GM19238 (cell line): ENCODE results near the gene EPB41L4A.
"Not testable (repeated sequence)": the region's sequence is repeated elsewhere in the genome, so short reads cannot be mapped to it uniquely, and the experiment has no call there.

Experiments used
- DNase-seq: peaks from one replicate; pipeline ENCODE4 v3.0.0; 2011; ENCODE audit warnings: low spot score; ENCODE audit not compliant: insufficient read length

The EPB41L4A gene

DNA sequence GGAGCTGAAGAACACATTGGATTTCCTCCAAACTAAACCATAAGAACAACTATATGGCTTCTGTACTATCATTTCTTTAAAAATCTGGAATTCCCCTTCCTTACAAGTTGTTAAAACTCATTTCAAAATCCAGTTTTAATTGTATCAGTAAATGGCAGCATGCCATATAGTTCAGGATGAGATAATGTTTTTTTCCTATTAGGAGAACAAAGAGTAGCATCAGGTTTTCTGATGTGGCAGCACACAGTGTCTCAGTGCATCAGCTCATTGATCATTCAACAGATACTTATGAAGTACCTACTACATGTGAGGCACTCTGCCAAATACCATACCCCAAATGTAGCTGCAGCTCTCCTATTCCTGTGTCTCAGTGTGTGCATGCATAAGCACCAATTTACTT, 161.1 kb downstream of the EPB41L4A start:
- DNase-seq: no peak

DNA sequence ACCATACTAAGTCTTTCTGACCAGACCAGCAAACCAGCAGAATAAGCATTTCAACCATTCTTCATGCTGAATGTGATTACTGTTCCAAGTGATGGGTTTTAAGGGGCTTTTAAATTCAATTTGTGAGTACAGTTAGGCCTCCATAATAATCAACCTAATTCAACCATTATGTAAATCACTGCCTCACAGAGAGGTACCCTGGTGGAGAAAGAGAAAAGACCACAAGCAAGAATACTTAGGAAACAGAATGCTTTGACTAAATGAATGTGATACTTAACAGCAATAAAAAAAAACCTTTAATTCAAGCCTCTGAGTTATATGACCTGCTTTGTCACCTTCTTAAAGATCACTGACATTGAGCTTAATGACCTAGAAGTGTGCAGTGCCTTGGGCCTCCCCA, 162.1 kb downstream of the EPB41L4A start:
- DNase-seq: no peak

DNA sequence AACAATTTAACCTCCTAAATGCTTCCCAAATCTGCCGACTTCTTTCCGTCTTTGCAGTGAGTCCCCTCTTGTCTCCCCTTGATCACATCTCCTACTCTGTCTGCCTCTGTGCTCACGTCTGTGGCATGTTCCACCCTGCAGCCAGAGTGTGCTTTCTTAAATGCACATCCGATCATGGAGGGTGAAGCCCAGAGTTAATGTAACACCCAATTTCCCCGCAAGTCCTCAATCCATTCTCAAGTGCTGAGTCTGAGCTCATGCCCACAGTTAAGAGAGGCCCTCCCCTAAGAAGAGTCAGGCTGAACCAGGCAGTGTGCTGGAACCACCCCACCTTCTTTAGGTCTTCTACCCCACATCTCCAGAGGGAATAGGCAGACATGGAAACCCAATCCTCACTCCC, 164.8 kb downstream of the EPB41L4A start:
- DNase-seq: no peak

DNA sequence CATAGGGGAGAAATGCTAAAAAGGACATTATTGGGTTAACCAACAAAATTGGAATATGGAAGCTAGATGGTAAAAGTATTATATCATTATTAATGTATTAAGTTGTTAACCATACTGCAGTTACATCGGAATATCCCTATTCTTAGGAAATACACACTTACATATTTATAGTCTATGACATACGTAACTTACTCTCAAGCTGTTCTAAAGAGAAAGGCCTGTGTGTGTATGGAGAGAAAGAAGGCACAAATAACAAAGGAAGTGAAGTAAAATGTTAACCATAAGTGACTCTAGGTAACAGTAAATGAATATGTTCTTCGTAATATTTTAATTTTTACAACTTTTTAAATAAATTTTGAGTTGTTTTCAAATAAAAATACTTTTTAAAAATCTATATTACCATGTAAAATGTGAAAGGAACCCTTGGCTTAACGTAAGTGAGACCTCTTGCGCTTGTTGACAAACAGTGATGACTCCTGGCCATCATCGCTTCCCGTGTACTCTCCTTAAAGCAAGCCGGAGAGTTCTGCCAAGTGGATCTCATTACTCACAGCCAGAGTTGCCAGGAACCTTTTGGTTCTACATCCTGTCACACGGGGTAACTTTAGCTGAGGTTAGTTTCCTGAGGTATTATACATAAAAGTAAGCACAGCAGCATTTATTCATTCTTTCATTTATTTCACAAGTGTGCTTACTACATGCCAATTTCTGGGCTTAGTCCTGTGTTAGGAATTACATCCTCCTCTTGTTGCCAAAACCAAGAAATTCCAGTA, 165.4 kb downstream of the EPB41L4A start:
- DNase-seq: no peak

DNA sequence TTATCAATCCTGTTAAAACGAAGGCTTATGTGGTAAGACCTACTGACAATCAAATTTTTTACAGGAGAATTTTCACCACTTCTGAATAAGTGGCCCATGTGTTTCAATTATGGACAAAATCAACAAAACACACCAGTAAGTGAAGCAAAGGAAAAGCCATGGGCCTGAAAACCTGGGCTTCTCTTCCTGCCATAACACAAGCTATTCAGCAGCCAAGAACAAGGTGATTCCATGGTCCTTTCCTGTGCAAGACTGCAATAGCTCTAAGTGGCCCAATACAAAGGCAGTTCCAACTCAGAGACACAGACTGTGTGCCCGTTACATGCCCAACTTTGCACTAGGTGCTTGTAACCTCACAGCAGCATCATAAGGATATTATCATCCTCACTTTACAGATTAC, 168.5 kb downstream of the EPB41L4A start:
- no peak for DNase-seq

DNA sequence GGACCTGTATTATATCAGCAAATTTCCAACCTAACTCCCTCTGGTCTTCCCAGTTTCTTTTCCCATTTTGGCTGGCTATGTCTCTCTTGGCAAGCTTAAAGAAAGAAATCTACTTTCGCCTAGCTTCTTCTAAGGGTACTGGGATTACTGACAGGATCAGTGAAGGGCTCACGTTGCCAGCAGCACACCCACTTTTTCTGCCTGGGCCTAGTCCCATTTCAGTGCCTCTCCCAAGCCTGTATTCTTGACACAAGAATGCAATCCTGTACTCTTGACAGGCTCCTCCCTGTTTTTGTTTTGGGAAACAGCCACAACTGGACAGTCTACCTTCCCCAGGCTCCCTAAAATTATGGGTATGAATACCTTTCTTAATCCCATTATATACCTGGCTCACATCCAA, 170.5 kb downstream of the EPB41L4A start:
- no peak for DNase-seq

DNA sequence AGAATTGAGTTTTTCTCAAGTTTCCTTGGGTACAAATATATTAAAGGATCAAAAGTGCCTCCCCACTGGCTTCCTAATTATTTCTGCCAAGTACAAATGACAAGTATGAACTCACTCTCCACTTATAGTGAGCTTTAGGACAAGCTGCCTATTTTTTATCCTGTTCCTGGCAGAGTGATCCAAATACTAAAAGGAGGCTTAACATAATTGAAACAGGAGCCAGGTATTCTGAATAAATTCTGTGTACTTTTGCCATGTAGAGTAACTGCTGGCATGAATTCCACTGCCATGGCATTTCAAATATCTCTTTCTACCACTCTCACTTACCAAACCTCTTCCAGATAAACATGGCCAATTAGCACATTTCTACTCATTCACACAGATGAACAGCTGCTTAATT, 171.1 kb downstream of the EPB41L4A start:
- DNase-seq: no peak

DNA sequence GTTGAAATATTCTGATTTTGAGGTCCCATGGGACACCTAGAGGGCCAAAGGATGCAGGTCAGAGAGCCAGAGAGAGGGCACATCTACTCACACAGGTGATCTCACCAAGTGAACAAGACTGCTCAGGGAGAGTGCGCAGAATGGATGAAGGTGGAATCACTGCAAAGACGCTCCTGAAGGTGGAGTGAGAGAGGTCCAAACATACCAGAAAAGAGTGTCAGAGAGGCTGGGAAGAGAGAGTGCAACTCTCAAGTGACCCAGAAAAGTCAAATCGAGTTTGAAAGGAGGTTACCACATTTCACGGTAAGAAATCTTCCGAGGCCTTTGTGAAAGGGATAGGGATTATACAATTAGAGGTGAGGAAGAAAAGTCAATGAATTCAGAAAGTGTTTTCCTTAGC, 173.4 kb downstream of the EPB41L4A start:
- no peak for DNase-seq

DNA sequence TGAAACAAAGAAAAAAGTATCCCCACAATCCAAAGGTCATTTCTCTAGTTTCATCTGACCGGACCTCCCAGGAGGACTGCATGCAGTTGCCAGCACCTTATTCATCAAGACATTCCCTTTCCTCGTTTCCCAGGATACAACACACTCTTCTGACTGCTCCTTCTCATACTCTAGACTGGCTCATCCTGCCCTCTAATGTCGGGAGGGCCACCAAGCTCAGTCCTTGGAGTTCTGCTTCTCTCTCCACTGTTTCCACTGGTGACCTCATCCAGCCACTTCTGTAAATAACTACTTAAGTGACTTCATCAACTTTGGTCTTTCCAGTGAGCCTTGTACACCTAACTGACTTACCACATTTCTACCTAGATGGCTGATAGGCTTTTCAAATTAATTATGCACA, 179.1 kb downstream of the EPB41L4A start:
- DNase-seq: no peak

DNA sequence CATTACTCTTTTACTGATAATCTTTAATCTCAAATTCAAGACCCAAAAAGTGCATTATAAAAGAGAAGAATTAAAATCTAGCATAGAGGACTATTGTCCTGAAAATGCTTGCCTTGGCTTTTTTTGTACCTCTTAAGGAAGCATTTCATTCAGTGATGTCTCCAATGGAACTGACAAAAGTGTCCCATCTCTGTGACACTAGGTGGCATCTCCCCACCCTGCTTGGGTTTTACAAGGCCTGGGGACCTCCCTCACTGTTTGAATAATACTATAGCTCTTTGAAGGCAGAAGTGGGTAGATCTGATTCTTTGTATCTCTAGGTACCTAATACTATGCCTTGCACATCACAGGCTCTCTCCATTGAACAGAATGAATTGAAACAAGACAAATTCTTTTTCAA, 180.6 kb downstream of the EPB41L4A start:
- DNase-seq: no peak

DNA sequence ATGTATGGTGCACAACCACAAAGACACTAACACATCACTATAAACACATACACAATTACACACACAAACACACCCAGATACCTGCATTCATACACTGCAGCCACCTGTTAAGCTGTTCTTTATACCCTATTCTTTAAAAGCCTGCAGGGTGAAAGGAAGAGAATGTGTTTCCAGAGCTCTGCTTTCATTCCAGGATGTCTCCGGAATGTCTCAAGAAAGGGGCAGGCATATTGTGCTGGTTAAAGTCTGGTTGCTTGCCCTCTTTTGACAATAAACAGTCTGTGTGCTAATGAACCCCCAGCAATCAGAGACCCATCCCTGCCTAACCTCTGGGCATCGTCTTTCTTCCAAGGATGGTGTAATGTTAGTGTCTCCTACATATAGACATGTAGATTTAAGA, 181.6 kb downstream of the EPB41L4A start:
- DNase-seq: no peak

DNA sequence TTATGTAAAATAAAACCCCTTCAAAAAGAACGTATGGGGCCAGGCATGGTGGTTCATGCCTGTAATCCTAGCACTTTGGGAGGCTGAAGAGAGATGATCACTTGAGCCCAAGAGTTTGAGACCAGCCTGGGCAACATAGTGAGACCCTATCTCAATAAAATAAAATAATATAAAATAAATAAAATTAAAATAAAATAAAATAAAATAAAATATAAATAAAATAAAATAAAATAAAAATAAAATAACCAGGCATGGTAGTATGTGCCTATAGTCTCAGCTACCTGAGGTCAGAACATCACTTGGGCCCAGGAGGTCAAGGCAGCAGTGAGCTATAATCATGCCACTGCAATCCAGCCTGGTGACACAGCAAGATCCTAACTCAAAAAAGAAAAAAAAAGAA, 185.1 kb downstream of the EPB41L4A start:
- no peak for DNase-seq

DNA sequence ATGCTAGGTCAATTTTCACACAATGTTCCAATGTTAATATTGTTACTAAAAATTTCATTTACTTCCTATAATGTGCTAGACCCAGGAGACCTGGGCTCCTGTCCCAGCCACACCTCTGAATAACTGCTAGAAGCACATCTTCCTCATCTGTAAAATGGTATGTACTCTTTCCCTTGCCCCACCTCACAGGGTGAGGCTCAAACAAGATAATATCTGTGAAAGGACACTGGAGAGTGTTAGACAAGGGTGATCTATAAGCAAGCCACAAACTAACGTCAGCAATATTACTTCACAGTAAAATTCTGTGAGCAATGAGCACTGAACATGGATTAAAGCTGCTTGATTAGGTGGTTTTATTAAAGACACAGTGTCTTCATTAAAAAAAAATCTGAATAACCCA, 186.4 kb downstream of the EPB41L4A start:
- DNase-seq: no peak

DNA sequence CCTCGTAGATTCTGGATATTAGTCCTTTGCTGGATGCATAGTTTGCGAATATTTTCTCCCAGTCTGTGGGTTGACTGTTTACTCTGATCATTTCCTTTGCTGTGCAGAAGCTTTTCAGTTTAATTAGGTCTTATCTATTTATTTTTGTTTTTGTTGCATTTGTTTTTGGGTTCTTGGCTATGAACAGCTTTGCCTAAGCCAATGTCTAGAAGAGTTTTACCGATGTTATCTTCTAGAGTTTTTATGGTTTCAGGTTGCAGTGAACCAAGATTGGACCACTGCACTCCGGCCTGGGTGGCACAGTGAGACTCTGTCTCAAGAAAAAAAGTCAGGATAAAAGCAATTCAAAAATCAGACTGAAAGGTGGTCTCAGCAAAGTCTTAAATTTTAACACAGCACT, 188.5 kb downstream of the EPB41L4A start:
- DNase-seq: no peak

DNA sequence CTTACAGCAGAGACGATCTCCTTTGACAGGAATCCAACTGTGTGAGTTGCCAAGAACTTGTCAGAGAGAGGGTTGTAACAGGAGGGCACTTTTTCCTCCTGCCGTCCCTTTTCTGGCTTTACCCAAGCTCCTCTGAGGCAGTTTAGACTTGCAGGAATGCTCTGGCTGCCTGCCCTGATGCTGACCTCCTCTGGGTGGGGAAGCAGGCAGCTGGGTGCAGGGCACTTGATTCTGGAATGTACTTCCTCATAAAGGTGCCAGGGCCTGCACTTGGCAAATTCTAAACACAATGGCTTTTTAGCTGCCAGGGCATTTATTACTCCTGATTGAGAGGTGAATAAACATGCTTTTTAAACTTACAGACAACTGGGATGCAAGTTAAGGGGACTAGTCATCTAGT, 190.4 kb downstream of the EPB41L4A start:
- DNase-seq: no peak

DNA sequence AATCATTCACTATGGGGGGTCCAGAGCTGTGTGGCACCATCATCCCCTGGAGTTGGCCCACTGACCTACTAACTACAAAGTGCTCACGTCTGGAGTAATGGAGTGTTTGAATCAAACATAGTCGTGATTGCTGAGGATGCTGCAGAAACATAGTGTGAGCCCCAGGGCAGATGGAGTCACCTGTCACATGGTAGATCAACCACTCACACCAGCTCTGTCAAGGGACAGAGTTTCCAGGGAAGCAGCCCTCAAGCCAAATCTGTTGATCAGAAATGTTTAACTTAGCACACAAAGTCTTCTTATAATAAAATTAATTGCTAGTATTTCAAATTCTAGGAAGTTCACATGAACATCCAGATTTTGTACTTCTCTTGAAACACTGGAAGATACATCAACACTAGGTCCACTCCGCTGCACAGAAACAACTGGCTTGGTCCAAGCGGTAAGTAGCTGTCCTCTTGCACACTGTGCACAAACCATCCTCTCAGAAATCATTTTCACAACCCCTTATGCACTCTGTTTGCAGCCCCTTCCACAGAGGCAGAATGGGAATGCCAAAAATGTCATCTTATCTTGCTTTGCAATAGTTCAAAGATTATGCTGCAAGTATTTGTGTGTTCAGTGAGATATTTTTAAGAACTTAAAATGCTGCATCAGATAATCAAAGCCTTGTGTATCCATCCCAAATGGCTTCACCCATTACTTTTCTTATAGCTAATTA, 191.0 kb downstream of the EPB41L4A start:
- no peak for DNase-seq

DNA sequence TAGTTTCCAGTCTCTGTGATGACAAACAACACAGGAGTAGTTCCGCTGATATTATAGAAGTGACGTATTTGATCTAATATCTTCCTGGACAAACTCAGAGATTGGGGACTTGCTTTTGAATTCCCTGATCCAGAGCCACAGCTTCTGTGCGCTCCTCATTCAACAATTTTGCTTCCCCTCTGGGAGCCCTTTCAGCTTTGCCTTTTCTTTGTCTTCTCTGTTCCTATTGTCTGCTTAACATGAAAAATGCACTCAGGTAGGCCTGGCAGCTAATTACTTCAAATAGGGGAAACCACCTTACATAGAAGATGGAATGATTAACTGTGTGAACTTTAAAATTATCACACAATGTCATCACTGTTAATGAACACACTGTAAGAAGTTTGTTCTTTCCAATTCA, 192.9 kb downstream of the EPB41L4A start:
- DNase-seq: no peak

DNA sequence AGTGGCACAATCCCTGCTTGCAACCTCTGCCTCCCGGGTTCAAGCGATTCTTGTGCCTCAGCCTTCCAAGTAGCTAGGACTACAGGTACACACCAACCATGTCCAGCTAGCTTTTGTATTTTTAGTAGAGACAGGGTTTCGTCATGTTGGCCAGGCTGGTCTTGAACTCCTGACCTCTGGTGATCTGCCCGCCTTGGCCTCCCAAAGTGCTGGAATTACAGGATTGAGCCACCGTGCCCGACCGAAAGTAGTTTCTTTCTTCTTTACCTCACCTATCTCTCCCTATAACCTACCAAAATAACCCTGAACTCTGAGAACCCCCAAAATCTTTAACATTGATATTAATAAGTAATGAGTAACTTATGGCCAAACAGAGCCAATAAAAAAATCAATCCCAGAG, 196.1 kb downstream of the EPB41L4A start:
- DNase-seq: not testable (repeated sequence)

DNA sequence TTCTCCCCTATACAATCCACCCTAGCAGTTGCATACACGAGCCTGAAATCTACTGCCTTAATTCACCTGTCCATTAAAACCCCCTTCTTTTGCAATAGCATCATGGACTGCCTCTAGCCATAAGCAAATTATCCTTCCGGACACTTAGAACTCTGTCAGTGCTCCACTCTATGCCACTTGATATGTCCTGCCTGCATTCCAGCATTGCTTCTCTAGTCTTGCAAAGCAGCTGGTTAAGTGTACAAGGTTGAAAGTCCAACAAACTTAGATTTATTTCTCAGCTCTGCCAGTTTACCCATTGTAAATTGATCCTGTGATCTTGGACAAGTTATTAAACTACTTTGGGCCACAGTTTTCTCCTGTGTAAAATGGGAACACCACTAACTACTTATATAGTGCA, 197.9 kb downstream of the EPB41L4A start:
- no peak for DNase-seq

DNA sequence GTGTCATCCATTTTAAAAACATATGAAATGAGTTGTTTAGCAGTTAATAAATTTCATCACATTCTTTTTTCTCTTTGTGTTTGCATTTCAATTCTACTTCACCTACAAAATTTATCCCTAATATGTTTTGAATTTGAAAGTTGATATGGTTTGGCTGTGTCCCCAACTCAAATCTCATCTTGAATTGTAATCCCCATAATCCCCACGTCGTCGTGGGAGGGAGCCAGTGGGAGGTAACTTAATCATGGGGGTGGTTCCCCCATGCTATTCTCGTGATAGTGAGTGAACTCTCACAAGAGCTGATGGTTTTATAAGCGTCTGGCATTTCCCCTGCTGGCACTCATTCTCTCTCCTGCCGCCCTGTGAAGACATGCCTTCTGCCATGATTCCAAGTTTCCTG, 200.1 kb downstream of the EPB41L4A start:
- no peak for DNase-seq

DNA sequence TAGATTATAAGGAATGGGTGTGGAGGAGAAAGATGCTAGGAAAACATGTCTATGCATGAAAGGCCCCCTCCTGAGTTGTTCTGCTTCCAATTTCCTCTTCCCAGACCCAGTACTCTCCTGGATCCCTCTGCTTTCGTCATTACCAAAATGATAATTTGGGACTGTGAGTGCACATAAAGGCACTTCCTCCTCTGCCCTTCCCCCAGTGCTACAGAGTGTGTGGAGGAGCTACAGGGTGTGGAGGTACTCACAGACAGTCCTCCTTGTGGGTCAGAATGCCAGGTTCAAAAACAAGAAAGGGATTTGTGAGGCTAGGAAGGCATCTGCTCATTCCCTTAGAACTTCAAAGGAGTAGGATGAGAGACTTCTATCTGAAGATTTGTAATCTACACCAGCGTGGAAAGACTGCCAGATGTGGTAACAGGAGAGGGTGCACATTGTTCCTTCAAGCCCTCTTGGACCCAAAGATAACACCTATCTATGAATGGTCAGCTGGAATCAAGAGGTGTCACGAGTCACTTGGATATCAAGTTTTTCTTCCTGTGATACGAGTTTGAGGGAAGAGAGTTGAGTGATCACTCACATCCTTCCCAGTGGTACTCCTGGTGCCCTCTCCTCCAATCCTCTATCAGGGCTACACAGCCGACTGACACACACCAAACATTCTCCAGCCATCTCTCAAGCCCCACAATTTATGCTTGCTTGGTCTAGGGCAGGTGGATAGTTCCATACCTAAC, 201.1 kb downstream of the EPB41L4A start:
- no peak for DNase-seq

DNA sequence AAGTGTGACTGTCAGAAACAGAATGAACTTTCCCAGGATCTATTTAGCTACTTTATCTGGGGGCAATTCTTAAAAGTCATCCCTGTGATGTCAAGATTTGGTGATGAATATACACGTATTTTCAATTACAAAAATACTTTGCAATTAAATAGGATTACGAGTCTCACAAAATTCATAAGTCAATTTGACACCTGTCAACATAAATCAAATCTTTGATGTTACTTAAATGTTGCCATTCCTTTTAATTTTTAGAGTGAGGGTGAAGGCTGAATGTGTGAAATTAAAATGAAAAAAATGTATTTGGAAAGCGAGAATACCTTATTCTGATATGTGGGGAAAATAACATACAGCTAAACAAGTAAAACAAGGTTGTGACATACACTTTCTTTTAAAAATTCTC, 202.9 kb downstream of the EPB41L4A start:
- DNase-seq: no peak
